BLaER1 treated with 17β-estradiol and CSF1 and Interleukin-3, amounts not matched to agents 10 nM and 100 nM (cell line): Measurements from ENCODE around the gene COBLL1.

Source experiments
- H3K27ac ChIP-seq, 11 experiments: shearing (Covaris generic); formaldehyde crosslinking; 2 replicates each; pipeline ENCODE4 v1.8.1; 2022
- H3K27me3 ChIP-seq, 11 experiments: shearing (Covaris generic); formaldehyde crosslinking; 2 replicates each; pipeline ENCODE4 v1.8.1; 2022
- H3K36me3 ChIP-seq, 11 experiments: shearing (Covaris generic); formaldehyde crosslinking; 2 replicates each; pipeline ENCODE4 v1.8.1; 2022
- H3K4me1 ChIP-seq, 10 experiments: shearing (Covaris generic); formaldehyde crosslinking; 2 replicates each; pipeline ENCODE4 v1.8.1; 2022
- H3K4me2 ChIP-seq, 11 experiments: shearing (Covaris generic); formaldehyde crosslinking; 2 replicates each; pipeline ENCODE4 v1.8.1; 2022
- H3K4me3 ChIP-seq, 10 experiments: shearing (Covaris generic); formaldehyde crosslinking; 2 replicates each; pipeline ENCODE4 v1.8.1; 2022
- H3K9ac ChIP-seq, 11 experiments: shearing (Covaris generic); formaldehyde crosslinking; 2 replicates each; pipeline ENCODE4 v1.8.1; 2022
- H3K9me3 ChIP-seq, 11 experiments: shearing (Covaris generic); formaldehyde crosslinking; replicated peaks in 1 of 11; 2 replicates each; pipeline ENCODE4 v1.8.1; 2022
- H4K20me1 ChIP-seq, 11 experiments: shearing (Covaris generic); formaldehyde crosslinking; 2 replicates each; pipeline ENCODE4 v1.8.1; 2022
- Cebpa-rat ChIP-seq, 11 experiments: shearing (Covaris generic); IDR thresholded peaks; 2 replicates each; pipeline ENCODE4 v1.8.1; 2022

Gene COBLL1

DNA sequence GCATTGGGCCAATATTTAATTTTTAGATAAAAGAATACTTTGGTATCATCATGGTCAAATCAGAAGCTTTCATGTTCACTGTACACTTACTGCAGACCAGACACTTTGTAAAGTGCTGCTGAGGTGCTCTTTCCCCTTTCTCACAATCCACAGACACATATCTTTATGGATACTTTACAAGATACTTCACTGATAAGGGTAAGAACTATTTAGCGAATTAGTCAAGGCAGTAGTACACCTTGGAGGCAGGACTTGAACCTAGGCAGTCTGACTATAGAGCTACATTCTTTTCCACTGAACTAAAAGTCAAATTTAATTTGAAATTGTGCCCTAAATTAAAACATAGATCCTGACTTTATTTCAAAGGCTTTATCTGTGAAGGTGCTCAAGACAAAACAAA is 60.2 kb downstream of the COBLL1 start:
- Histone ChIP-seq H3K4me2 (no peak overlapping the region), H3K27me3 (no peaks in the 10 kb centered on the region), H3K9ac (no peak overlapping the region), H3K27ac (no peak overlapping the region), H3K4me1 (peaks cover 0 to 16% (median 0%) of the 10 kb centered on the region in 10 experiments; a peak in 7 of 20 replicates), H3K4me3 (no peak overlapping the region), H3K9me3 (no peaks in the 10 kb centered on the region), H4K20me1 (no peaks in the 10 kb centered on the region), H3K36me3 (no peaks in the 10 kb centered on the region)
- no peak for TF ChIP-seq Cebpa-rat (IDR thresholded peaks at IDR 0.05)

DNA sequence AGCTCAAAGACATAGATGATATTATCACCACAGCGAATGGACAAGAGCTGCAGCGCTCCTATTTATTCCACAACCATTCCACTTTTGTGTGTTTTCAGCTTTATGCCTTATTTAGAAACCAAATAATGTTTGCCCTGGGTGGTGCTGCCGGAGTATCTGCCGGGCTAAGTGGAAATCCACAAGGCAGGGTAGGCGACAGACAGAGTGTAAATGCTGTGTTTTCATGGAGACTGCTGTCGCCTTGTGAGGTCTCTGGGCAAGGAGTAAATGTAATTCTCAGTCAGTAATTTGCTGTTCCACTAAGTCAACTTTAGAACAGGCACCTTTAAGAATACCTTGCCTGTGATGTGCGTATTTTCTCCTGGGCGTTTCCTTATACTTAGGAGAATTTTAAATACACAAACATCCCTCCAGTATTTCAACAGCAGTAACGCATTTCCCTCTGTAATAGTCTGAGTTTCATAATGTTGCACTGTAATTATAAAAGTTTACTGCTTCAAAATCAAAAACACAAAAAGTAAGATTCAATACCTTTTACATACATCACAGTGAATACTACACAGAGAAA is 60.9 kb downstream of the COBLL1 start:
- no peaks in the 10 kb centered on the region for H4K20me1 ChIP-seq
- H3K27ac ChIP-seq: no peak overlapping the region
- H3K9me3 ChIP-seq: no peaks in the 10 kb centered on the region
- peaks cover 0 to 16% (median 0%) of the 10 kb centered on the region in 10 experiments; a peak in 7 of 20 replicates for H3K4me1 ChIP-seq
- no peak for TF ChIP-seq Cebpa-rat (IDR thresholded peaks at IDR 0.05)
- H3K27me3 ChIP-seq: no peaks in the 10 kb centered on the region
- no peak overlapping the region for H3K9ac ChIP-seq
- H3K4me3 ChIP-seq: no peak overlapping the region
- H3K4me2 ChIP-seq: no peak overlapping the region
- H3K36me3 ChIP-seq: no peaks in the 10 kb centered on the region

DNA sequence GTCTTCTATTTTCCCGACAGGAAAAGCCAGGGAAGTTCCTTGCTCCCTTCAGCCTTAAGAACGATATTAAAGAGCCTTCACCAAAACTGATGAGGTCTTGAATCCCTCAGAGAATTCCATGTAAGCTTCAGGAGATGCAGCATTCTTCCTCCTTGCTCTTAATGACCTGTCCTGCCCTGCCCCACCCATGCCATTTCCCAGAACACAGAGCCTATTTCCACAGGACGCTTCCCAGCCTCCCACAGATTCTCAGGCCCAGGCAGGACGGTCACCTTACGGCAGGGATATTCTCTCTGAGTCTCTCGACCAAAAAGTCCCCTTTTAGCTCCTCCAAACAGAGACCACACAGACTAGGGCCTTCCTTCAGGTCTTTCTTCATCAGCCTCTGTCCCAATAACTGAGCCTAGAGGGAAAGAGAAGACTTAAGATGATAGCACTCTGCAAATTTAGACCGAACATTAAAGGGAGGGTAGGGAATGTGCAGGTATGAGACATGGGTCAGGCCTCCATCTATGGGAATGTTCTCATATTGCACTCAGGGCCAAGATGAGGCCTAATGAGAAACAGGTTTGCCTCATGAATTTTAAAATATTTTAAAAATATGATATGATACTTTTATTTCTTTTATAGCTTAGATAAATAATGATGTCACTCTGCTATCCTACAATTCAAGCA is 62.1 kb downstream of the COBLL1 start:
- peak overlapping the region in 3 of 11 experiments; percentile 36 to 51 (median 39); a peak in 4 of 22 replicates for H3K4me2 ChIP-seq
- no peaks in the 10 kb centered on the region for H3K27me3 ChIP-seq
- no peaks in the 10 kb centered on the region for H3K9me3 ChIP-seq
- H3K9ac ChIP-seq: no peak overlapping the region
- H3K4me3 ChIP-seq: no peak overlapping the region
- H3K36me3 ChIP-seq: no peaks in the 10 kb centered on the region
- H4K20me1 ChIP-seq: no peaks in the 10 kb centered on the region
- H3K27ac ChIP-seq: no peak overlapping the region; a peak in 1 of 22 replicates
- TF ChIP-seq Cebpa-rat (IDR thresholded peaks at IDR 0.05): no peak
- H3K4me1 ChIP-seq: peaks cover 0 to 14% (median 0%) of the 10 kb centered on the region in 10 experiments; a peak in 7 of 20 replicates

DNA sequence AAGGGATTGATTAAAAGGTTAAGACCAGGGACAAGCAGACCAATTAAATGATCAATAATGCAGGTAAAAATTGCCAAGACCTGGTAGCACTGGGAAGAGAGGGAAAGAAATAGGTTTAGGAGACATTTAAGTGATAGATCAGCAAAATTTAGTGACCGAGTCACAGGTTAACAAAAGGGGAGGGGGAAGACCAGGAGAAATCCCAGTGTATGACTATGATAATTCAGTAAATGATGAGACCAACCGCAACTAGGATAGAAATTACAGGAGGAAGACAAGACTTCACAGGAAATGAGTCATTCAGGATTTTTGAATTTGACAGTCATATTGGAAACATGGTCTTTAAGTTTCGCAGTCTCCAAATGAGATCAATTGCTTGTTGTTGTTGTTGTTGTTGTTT is 62.9 kb downstream of the COBLL1 start:
- Histone ChIP-seq H4K20me1 (no peaks in the 10 kb centered on the region), H3K36me3 (no peaks in the 10 kb centered on the region), H3K4me2 (peak overlapping the region in 3 of 11 experiments; percentile 36 to 51 (median 39); a peak in 6 of 22 replicates), H3K4me1 (peaks cover 0 to 14% (median 0%) of the 10 kb centered on the region in 10 experiments; a peak in 7 of 20 replicates), H3K27me3 (no peaks in the 10 kb centered on the region), H3K4me3 (no peak overlapping the region), H3K9ac (no peak overlapping the region), H3K27ac (no peak overlapping the region), H3K9me3 (no peaks in the 10 kb centered on the region)
- TF ChIP-seq Cebpa-rat (IDR thresholded peaks at IDR 0.05): no peak

DNA sequence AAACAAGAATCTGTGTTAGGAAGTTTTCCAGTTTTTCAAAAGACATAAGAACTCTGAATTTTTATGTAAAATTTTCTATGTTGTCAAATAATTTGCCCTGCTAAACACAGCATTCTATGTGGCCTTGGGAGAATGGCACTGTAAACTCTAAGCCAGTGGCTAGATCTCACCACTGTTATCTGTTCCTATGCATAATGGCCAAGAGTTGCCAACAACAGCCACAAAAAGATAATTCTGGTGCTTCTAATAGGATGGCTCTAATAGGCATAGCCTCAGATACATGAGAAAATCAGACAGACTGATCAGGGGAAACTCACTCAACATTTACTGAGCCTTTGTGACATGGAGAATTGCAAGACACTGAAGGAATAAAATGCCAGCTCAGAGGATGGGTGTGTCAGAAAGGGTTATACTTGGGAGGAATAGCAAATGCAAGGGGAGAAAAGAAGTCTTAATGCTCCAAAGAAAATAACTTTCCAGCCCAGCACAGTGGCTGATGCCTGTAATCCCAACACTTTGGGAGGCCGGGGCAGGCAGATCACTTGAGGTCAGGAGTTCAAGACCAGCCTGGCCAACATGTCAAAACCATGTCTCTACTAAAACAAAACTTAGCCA is 63.7 kb downstream of the COBLL1 start:
- Histone ChIP-seq H3K27me3 (no peaks in the 10 kb centered on the region), H3K4me3 (no peak overlapping the region), H3K27ac (no peak overlapping the region), H3K4me1 (peaks cover 0 to 14% (median 0%) of the 10 kb centered on the region in 10 experiments; a peak in 7 of 20 replicates), H4K20me1 (no peaks in the 10 kb centered on the region), H3K9ac (no peak overlapping the region), H3K9me3 (no peaks in the 10 kb centered on the region), H3K4me2 (peak overlapping the region in 3 of 11 experiments; percentile 36 to 51 (median 39); a peak in 4 of 22 replicates), H3K36me3 (no peaks in the 10 kb centered on the region)
- no peak for TF ChIP-seq Cebpa-rat (IDR thresholded peaks at IDR 0.05)

DNA sequence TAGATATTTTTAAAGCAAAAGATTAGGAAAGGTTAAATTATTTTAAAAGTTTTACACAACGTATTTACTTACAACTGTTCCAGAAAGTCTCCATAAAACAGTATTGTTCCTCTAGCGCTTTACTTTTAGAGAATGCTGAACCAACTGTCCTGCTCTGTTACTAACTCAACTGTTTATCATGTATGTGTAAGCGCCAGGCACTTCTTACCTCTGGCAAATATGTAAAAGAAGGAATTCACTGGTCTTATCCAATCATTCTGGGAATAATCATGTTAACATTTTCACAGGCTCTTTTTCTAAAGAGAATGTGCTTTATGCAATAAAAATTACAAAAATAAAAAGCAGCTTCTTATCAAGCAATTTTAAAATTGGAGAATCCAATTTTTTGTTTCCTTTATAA is 68.0 kb downstream of the COBLL1 start:
- Histone ChIP-seq H3K4me2 (no peak overlapping the region), H4K20me1 (no peaks in the 10 kb centered on the region), H3K9ac (no peak overlapping the region), H3K36me3 (no peaks in the 10 kb centered on the region), H3K9me3 (no peaks in the 10 kb centered on the region), H3K4me1 (peaks cover 0 to 6% (median 0%) of the 10 kb centered on the region in 10 experiments; a peak in 6 of 20 replicates), H3K27ac (no peak overlapping the region), H3K27me3 (no peaks in the 10 kb centered on the region), H3K4me3 (no peak overlapping the region)
- no peak for TF ChIP-seq Cebpa-rat (IDR thresholded peaks at IDR 0.05)

DNA sequence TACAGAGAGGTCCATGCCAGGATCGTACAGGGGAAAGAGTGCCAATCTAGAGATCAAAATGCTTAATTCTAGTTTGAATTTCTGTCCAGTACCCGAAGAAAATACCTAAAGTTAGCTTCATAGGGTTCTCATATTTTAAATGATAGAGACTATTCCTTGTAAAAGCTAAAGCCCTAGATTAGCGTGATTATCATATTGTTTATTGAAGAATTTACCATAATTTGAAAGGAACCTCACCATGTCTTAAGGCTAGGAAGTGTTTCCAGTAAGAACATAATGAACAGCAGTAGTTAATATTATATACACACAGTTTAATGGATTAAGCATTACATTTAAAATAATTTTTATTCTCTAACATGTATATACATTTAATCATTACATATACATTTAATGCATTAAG is 68.5 kb downstream of the COBLL1 start:
- Histone ChIP-seq H3K4me1 (peaks cover 0 to under 1% (median 0%) of the 10 kb centered on the region in 10 experiments; a peak in 3 of 20 replicates), H3K9me3 (no peaks in the 10 kb centered on the region), H3K36me3 (no peaks in the 10 kb centered on the region), H3K4me3 (no peak overlapping the region), H3K27me3 (no peaks in the 10 kb centered on the region), H3K4me2 (no peak overlapping the region), H4K20me1 (no peaks in the 10 kb centered on the region), H3K27ac (no peak overlapping the region), H3K9ac (no peak overlapping the region)
- no peak for TF ChIP-seq Cebpa-rat (IDR thresholded peaks at IDR 0.05)

DNA sequence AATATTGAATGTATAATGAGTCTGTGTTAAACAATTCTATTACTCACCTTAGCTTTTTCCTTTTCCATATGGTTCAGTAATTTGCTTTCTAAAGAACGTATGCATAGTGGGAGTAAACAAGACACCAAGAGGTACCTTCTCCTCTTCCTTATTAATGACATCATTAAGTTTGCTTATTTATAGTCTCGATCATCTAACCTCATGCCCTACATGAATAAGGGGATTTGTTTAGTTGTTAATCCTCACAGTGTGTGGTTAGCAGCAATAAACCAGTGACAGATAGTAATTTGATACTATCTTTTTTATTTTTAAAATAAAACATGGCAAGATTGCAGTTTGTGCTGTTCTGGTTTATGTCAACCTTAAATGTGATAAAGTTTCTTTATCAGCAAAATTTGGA is 69.7 kb downstream of the COBLL1 start:
- Histone ChIP-seq H3K27me3 (no peaks in the 10 kb centered on the region), H3K9me3 (no peaks in the 10 kb centered on the region), H3K27ac (no peak overlapping the region), H3K4me3 (no peak overlapping the region), H3K36me3 (no peaks in the 10 kb centered on the region), H3K9ac (no peak overlapping the region), H4K20me1 (no peaks in the 10 kb centered on the region), H3K4me2 (no peak overlapping the region), H3K4me1 (no peaks in the 10 kb centered on the region)
- TF ChIP-seq Cebpa-rat (IDR thresholded peaks at IDR 0.05): no peak

DNA sequence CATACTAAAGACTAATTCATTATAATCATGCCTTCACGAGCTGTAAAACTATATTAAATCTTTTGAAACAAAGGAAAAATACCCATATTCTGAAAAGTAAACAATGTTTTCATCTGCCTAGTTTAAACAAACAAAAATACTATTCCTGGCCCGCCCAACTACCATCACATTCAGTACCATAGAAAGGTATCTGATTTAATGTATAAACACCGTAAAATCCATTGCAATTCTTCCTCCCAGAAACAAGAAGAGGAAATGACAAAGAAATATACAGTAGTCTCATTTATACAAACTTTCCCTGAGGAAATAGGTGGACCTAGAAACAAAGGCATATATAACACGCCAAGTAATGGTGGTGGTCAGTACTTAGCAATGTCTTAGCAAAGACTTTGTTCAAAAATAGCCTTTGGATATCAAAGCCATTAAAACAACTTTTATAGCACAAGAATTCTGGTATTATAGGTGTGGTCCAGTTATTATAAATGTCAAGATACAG is 71.2 kb downstream of the COBLL1 start:
- Histone ChIP-seq H4K20me1 (no peaks in the 10 kb centered on the region), H3K4me1 (peaks cover 0 to 12% (median 0%) of the 10 kb centered on the region in 10 experiments; a peak in 4 of 20 replicates), H3K27ac (no peak overlapping the region), H3K36me3 (no peaks in the 10 kb centered on the region), H3K4me2 (no peak overlapping the region), H3K9me3 (no peaks in the 10 kb centered on the region), H3K4me3 (no peak overlapping the region), H3K9ac (no peak overlapping the region), H3K27me3 (no peaks in the 10 kb centered on the region)
- TF ChIP-seq Cebpa-rat (IDR thresholded peaks at IDR 0.05): no peak
